HCT116 (cell line): ENCODE measurements around the gene AGPAT3. TPM values are rescaled to one million over a fixed set of nuclear protein-coding genes. Genes with fewer than 3 reads are reported as not detected.
A peak's percentile ranks its signal among the peaks of the same experiment; 100 is the strongest.

Source experiments
- ATAC-seq: fragments of 200-7000 bp; cut with Tn5 transposase; 2 replicates; pipeline ENCODE4 v1.9.1; 2020; ENCODE audit warnings: mild to moderate bottlenecking, moderate library complexity
- BruUV-seq: library from RNA; stranded (reverse); fragments of 400-500 nt; replicated peaks from 2 replicates; lab custom pipeline; 2021; lab: Mats Ljungman, UMichigan
- CTCF ChIA-PET: fragments of 300-600 bp; sonication (Branson Sonifier 250); formaldehyde crosslinking; loops from one replicate; lab custom pipeline; 2021; ENCODE audit warnings: antibody characterized with exemption; lab: Charles Lee
- POLR2A ChIA-PET: fragments of 300-600, 350-600 bp; sonication (Branson Sonifier 250); formaldehyde crosslinking; loops from one replicate; lab custom pipeline; 2021; ENCODE audit warnings: antibody characterized with exemption; lab: Charles Lee
- RAD21 ChIA-PET, 2 experiments: fragments of 300-600 bp; sonication (Branson Sonifier 250); formaldehyde crosslinking; loops; one replicate each; lab custom pipeline; 2023; ENCODE audit warnings: low total read pairs in 2 of 2; ENCODE audit not compliant: uncharacterized antibody in 2 of 2, unreplicated experiment in 2 of 2, low non-redundant PET in 1 of 2; lab: Charles Lee
- DNase-seq: peaks from one replicate; pipeline ENCODE4 v3.0.0-alpha.2; 2010; ENCODE audit warnings: low read depth, low spot score
- H2AFZ ChIP-seq: fragments of 200-600 bp; shearing (Covaris generic), sonication (generic); 2 replicates; pipeline ENCODE4 v1.6.1; 2017; ENCODE audit warnings: low read depth, mixed run types, mixed read lengths, antibody characterized with exemption, low read length; ENCODE audit not compliant: poor library complexity, severe bottlenecking
- H3K27ac ChIP-seq: 2 replicates; pipeline ENCODE4 v1.5.1; 2012; ENCODE audit warnings: low read depth, low read length
- H3K27me3 ChIP-seq: fragments of 200-600 bp; sonication (generic); 2 replicates; pipeline ENCODE4 v1.6.1; 2016; ENCODE audit warnings: mixed run types, low read length, mixed read lengths; ENCODE audit not compliant: insufficient read depth
- H3K36me3 ChIP-seq, 2 experiments: fragments of 200-500 bp in 1 of 2; fragments of 200-600 bp in 1 of 2; sonication (Bioruptor generic) in 1 of 2; sonication (generic) in 1 of 2; 2 replicates each; pipeline versions ENCODE4 v1.5.1 to v1.6.1; 2014 to 2016; ENCODE audit warnings: low read length in 2 of 2, inconsistent platforms in 1 of 2, mixed read lengths in 1 of 2, mixed run types in 1 of 2; ENCODE audit not compliant: insufficient read depth in 2 of 2, control insufficient read depth in 1 of 2
- H3K4me1 ChIP-seq, 2 experiments: fragments of 200-600 bp in 1 of 2; sonication (generic) in 1 of 2; 2 replicates each; pipeline versions ENCODE4 v1.5.1 to v1.6.1; 2012 to 2017; ENCODE audit warnings: low read length in 2 of 2, inconsistent platforms in 1 of 2, mild to moderate bottlenecking in 1 of 2, mixed read lengths in 1 of 2, mixed run types in 1 of 2, moderate library complexity in 1 of 2; ENCODE audit not compliant: insufficient read depth in 2 of 2, control insufficient read depth in 1 of 2
- H3K4me2 ChIP-seq: fragments of 200-600 bp; sonication (generic); 2 replicates; pipeline ENCODE4 v1.6.1; 2017; ENCODE audit warnings: mixed run types, low read length, mixed read lengths
- H3K4me3 ChIP-seq, 2 experiments: fragments of 200-600 bp in 1 of 2; sonication (generic) in 1 of 2; replicated peaks in 1 of 2; 2 replicates each; pipeline ENCODE4 v1.5.1; 2011 to 2016; ENCODE audit warnings: low read length in 2 of 2, control low read depth in 1 of 2, low read depth in 1 of 2, mild to moderate bottlenecking in 1 of 2, mixed read lengths in 1 of 2, mixed run types in 1 of 2
- H3K79me2 ChIP-seq: fragments of 200-600 bp; sonication (generic); 2 replicates; pipeline ENCODE4 v1.6.1; 2017; ENCODE audit warnings: mild to moderate bottlenecking, mixed run types, low read length, moderate library complexity, mixed read lengths; ENCODE audit not compliant: insufficient read depth
- H3K9ac ChIP-seq: fragments of 200-600 bp; sonication (generic); 2 replicates; pipeline ENCODE4 v1.6.1; 2016; ENCODE audit warnings: low read length, mixed read lengths
- H3K9me2 ChIP-seq: fragments of 200-600 bp; sonication (generic), shearing (Covaris generic); 2 replicates; pipeline ENCODE4 v1.6.1; 2017; ENCODE audit warnings: mixed run types, mild to moderate bottlenecking, moderate library complexity; ENCODE audit not compliant: insufficient read depth
- H3K9me3 ChIP-seq, 2 experiments: fragments of 200-500 bp in 1 of 2; fragments of 200-600 bp in 1 of 2; sonication (Bioruptor generic) in 1 of 2; sonication (generic) in 1 of 2; 2 replicates each; pipeline ENCODE4 v1.6.1; 2014 to 2017; ENCODE audit warnings: low read length in 2 of 2, mixed read lengths in 2 of 2, inconsistent platforms in 1 of 2, low read depth in 1 of 2, mild to moderate bottlenecking in 1 of 2, mixed run types in 1 of 2, moderate library complexity in 1 of 2; ENCODE audit not compliant: control insufficient read depth in 1 of 2, insufficient read depth in 1 of 2
- H4K20me1 ChIP-seq: fragments of 200-600 bp; sonication (generic), shearing (Covaris generic); 2 replicates; pipeline ENCODE4 v1.6.1; 2017; ENCODE audit warnings: mixed run types, mild to moderate bottlenecking, moderate library complexity; ENCODE audit not compliant: insufficient read depth
- FOSL1 ChIP-seq: IDR thresholded peaks from 2 replicates; pipeline ENCODE4 v1.6.1; 2012; ENCODE audit warnings: low read depth
- JUND ChIP-seq: IDR thresholded peaks from 2 replicates; pipeline ENCODE4 v1.6.1; 2012
- POLR2A ChIP-seq: IDR thresholded peaks from 2 replicates; pipeline ENCODE4 v1.7.0; 2011; ENCODE audit warnings: borderline replicate concordance; ENCODE audit not compliant: insufficient read depth, insufficient read length; ENCODE audit errors: extremely low read depth
- RAD21 ChIP-seq: IDR thresholded peaks from 2 replicates; pipeline ENCODE4 v1.6.1; 2012; ENCODE audit warnings: low read depth, mild to moderate bottlenecking
- SP1 ChIP-seq: IDR thresholded peaks from 2 replicates; pipeline ENCODE4 v1.6.1; 2012; ENCODE audit warnings: low read depth
- intact Hi-C: fragments of 100-400 bp; cut with micrococcal nuclease; formaldehyde crosslinking; loops from 2 replicates; pipeline ENCODE4 v1.10.0; 2022
- total RNA-seq: library from RNA; stranded (reverse); gene quantifications from one replicate; pipeline ENCODE4 v1.2.1, GENCODE V29; 2021; ENCODE audit not compliant: unreplicated experiment
- TF ChIP-seq, protein P1 (sequence below), 3 experiments: fragments of 200-600 bp in 1 of 3; sonication (generic) in 1 of 3; IDR thresholded peaks in 2 of 3; conservative IDR thresholded peaks in 1 of 3; 2 replicates each; pipeline ENCODE4 v1.5.1; 2012 to 2017; ENCODE audit warnings: low read depth in 2 of 3, low read length in 2 of 3, antibody characterized with exemption in 1 of 3, borderline replicate concordance in 1 of 3, control low read depth in 1 of 3, mild to moderate bottlenecking in 1 of 3, mixed read lengths in 1 of 3, mixed run types in 1 of 3, moderate library complexity in 1 of 3; ENCODE audit not compliant: insufficient read depth in 1 of 3

AGPAT3 gene
- total RNA-seq, 1 experiment from 2014 or later, result 54.1 TPM

DNA sequence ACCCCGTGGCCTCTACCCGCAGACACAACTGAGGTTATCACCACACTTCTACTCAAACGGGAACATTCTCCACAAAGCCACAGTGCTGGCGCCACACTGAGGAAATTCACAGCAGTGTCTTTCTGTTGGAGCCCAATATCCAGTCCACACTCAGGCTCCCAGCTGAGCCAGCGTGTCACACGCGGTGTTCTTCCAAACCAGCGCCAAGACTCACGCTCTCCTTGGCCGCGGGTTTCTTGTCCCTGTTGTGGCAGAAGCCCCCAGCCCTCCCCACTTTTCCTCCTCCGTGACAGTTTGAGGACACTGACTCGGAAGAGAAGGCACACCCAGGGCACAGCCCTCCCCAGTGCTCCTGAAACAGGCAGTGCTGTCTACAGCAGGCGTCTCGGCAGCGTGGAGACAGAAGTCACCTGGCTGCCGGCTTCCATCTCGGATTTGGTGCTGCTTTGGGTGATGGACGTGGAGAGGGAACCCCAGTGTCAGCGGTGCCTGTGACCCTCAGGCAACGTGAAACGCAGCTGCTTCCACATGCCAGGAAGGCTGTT lies 35.4 kb upstream of the AGPAT3 start:
- no peak overlapping the region for H2AFZ ChIP-seq

DNA sequence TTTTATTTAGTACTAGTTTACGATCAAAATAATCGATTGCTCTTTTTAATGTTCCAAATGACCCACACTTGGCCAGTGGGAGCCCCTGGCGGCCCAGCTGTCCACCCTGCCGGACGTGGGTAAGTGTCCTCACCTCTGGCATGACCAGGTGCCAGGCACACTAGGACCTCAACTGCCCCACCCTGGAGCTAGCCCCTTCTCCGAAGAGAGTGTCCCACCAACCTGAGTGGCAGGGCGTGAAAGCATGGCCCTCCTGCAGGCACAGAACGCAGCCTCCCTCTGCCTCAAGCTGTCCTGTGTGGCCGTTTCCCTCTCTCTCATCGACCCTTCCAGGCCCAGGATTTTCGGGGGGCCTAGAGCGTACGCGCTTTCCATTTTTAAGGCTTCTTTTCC lies 32.9 kb upstream of the AGPAT3 start:
- no peaks in the 10 kb centered on the region for H3K9me2 ChIP-seq
- H3K4me2 ChIP-seq, result no peak overlapping the region
- POLR2A ChIA-PET, result interaction anchor here (0.6 kb wide), 1 partner anchor 31 kb away, joined by 5 read pairs; no protein-coding TSS in a partner anchor
- RAD21 ChIA-PET, result no interaction called here
- no peaks in the 10 kb centered on the region for H3K27me3 ChIP-seq
- H3K79me2 ChIP-seq, result no peaks in the 10 kb centered on the region
- H3K9me3 ChIP-seq, result no peaks in the 10 kb centered on the region
- peaks cover 0 to 5% of the 10 kb centered on the region in 2 experiments; a peak in 2 of 4 replicates for H3K4me1 ChIP-seq
- H3K9ac ChIP-seq, result no peak overlapping the region
- no peak overlapping the region for H2AFZ ChIP-seq
- no peaks in the 10 kb centered on the region for H3K36me3 ChIP-seq
- intact Hi-C loops, result no loop called here
- CTCF ChIA-PET, result no interaction called here
- DNase-seq, result no peak
- BruUV-seq, result no TSS peak
- no peak overlapping the region for H3K27ac ChIP-seq
- H4K20me1 ChIP-seq, result no peaks in the 10 kb centered on the region
- no peak overlapping the region for H3K4me3 ChIP-seq
- no peak for ATAC-seq
- TF ChIP-seq POLR2A (no peak), FOSL1 (no peak)
- TF ChIP-seq, protein P1, sequence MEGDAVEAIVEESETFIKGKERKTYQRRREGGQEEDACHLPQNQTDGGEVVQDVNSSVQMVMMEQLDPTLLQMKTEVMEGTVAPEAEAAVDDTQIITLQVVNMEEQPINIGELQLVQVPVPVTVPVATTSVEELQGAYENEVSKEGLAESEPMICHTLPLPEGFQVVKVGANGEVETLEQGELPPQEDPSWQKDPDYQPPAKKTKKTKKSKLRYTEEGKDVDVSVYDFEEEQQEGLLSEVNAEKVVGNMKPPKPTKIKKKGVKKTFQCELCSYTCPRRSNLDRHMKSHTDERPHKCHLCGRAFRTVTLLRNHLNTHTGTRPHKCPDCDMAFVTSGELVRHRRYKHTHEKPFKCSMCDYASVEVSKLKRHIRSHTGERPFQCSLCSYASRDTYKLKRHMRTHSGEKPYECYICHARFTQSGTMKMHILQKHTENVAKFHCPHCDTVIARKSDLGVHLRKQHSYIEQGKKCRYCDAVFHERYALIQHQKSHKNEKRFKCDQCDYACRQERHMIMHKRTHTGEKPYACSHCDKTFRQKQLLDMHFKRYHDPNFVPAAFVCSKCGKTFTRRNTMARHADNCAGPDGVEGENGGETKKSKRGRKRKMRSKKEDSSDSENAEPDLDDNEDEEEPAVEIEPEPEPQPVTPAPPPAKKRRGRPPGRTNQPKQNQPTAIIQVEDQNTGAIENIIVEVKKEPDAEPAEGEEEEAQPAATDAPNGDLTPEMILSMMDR (IDR thresholded peaks at IDR 0.05 in 2 of 3, conservative IDR thresholded peaks at IDR 0.05 in 1 of 3; ENCODE audit: borderline replicate concordance in 1 of 3, insufficient read depth in 1 of 3, low read depth in 2 of 3, low read length in 2 of 3), result no peak

More for the DNA sequence above, 35.4 kb upstream of the AGPAT3 start:
- ChIA-PET POLR2A (no interaction called here), CTCF (no interaction called here), RAD21 (no interaction called here)
- Histone ChIP-seq H3K79me2 (no peaks in the 10 kb centered on the region), H3K4me2 (no peak overlapping the region), H4K20me1 (no peaks in the 10 kb centered on the region), H3K4me3 (no peak overlapping the region), H3K27me3 (no peaks in the 10 kb centered on the region), H3K9ac (no peak overlapping the region), H3K36me3 (no peaks in the 10 kb centered on the region), H3K9me3 (no peaks in the 10 kb centered on the region), H3K4me1 (peaks cover 0 to 17% of the 10 kb centered on the region in 2 experiments; a peak in 2 of 4 replicates), H3K9me2 (no peaks in the 10 kb centered on the region), H3K27ac (no peak overlapping the region)
- DNase-seq (no peak), ATAC-seq (peak; percentile 53; the same call in 1 of the 2 replicates)
- no TSS peak for BruUV-seq
- TF ChIP-seq JUND (no peak), SP1 (no peak), RAD21 (peak; percentile 27; the same call in 1 of the 2 replicates)
- TF ChIP-seq, protein P1 (IDR thresholded peaks at IDR 0.05 in 2 of 3, conservative IDR thresholded peaks at IDR 0.05 in 1 of 3; ENCODE audit: borderline replicate concordance in 1 of 3, insufficient read depth in 1 of 3, low read depth in 2 of 3, low read length in 2 of 3), result peak in 1 of 3 experiments; percentile 15; a peak in 1 of 6 replicates
- intact Hi-C loops, result no loop called here
